ENCODE data around the gene GABBR1. TPM values are rescaled to one million over a fixed set of nuclear protein-coding genes. Genes with fewer than 3 reads are reported as not detected.

GABBR1 gene
- total and polyA plus RNA-seq, 2 donors (not counting 3 experiments of a cell fraction or from before 2014, with no cell fraction given), result 43.6 to 50.8 TPM

GRCh38 chr6:29564875-29565274 lies 68.1 kb downstream of the GABBR1 start:
- POLR2A ChIA-PET, result no interaction called here
- H3K27ac ChIP-seq (ENCODE audit: insufficient read depth, low read depth, low read length), result no peak overlapping the region
- CTCF ChIA-PET, result interaction anchor here (0.6 kb wide), 1 partner anchor 675 kb away, joined by 3 read pairs; no protein-coding TSS in a partner anchor
- intact Hi-C loops (cut with micrococcal nuclease), result no loop called here
- no peak overlapping the region for H3K4me3 ChIP-seq (replicated peaks in 1 of 3; ENCODE audit: insufficient read depth in 1 of 3, low read depth in 1 of 3, low read length in 3 of 3)
- H3K9me1 ChIP-seq (replicated peaks; ENCODE audit: control insufficient read depth, extremely low read depth, insufficient read depth, low read length), result no peaks in the 10 kb centered on the region
- H3K9me3 ChIP-seq (replicated peaks; ENCODE audit: control insufficient read depth, insufficient read depth, low read length), result no peaks in the 10 kb centered on the region
- H3K4me1 ChIP-seq (ENCODE audit: control insufficient read depth, extremely low read depth, insufficient read depth, low read length), result no peaks in the 10 kb centered on the region
- dilution Hi-C loops (cut with MboI; ENCODE audit: extremely low pct_ligation_motif_present, low sequenced_read_pairs), result no loop called here
- FAIRE-seq (no peak), DNase-seq (ENCODE audit: low read depth, low spot score) (no peak)
- no peaks in the 10 kb centered on the region for H3K36me3 ChIP-seq (ENCODE audit: control insufficient read depth in 2 of 2, extremely low read depth in 1 of 2, insufficient read depth in 2 of 2, low read length in 2 of 2)
- TF ChIP-seq FOS (IDR thresholded peaks at IDR 0.05; ENCODE audit: borderline replicate concordance, insufficient read depth, low read length), result no peak
- no peak for TF ChIP-seq MYC (IDR thresholded peaks at IDR 0.05; ENCODE audit: low read depth, low read length)
- no peak for TF ChIP-seq GATA2 (IDR thresholded peaks at IDR 0.05; ENCODE audit: insufficient read depth, insufficient read length, low read depth, low read length)
- TF ChIP-seq POLR2A (IDR thresholded peaks at IDR 0.05; ENCODE audit: low read depth, low read length), result no peak
- TF ChIP-seq MAX (IDR thresholded peaks at IDR 0.05; ENCODE audit: insufficient read depth, insufficient read length), result no peak
- no peak for TF ChIP-seq EZH2 (IDR thresholded peaks at IDR 0.05; ENCODE audit: borderline replicate concordance, low read depth, low read length, severe bottlenecking)
- TF ChIP-seq JUN (IDR thresholded peaks at IDR 0.05; ENCODE audit: borderline replicate concordance, insufficient read depth, insufficient read length, low read depth), result no peak
- no peak for TF ChIP-seq CTCF (IDR thresholded peaks at IDR 0.05; ENCODE audit: extremely low read depth in 1 of 2, insufficient read depth in 1 of 2, low read depth in 1 of 2, low read length in 2 of 2)
- no peak for TF ChIP-seq POLR2AphosphoS5 (IDR thresholded peaks at IDR 0.05; ENCODE audit: insufficient read depth, low read depth, low read length)
- no peaks in the 10 kb centered on the region for H3K27me3 ChIP-seq (ENCODE audit: control insufficient read depth in 2 of 2, insufficient read depth in 2 of 2, low read length in 2 of 2)
- H4K20me1 ChIP-seq (replicated peaks; ENCODE audit: control insufficient read depth, extremely low read depth, insufficient read depth, low read length), result no peaks in the 10 kb centered on the region
- no peak overlapping the region for H2AFZ ChIP-seq (ENCODE audit: low read depth, low read length)
- H3K79me2 ChIP-seq (ENCODE audit: control insufficient read depth, insufficient read depth, low read length), result no peaks in the 10 kb centered on the region
- H3K4me2 ChIP-seq (ENCODE audit: insufficient read depth, low read length), result no peak overlapping the region
- no TSS peak for BruUV-seq (replicated peaks)
- H3K9ac ChIP-seq (replicated peaks; ENCODE audit: extremely low read depth, insufficient read depth, low read length), result no peak overlapping the region

Measured in endothelial cell of umbilical vein (primary cell).